ENCODE measurements around the gene RAB43.

RAB43 gene

GRCh38 chr3:129046037-129046731 lies 75.4 kb downstream of the RAB43 start:
- no peaks in the 10 kb centered on the region for H3K27me3 ChIP-seq (ENCODE audit: insufficient read depth, low read length)
- no peak overlapping the region for H3K4me3 ChIP-seq (ENCODE audit: low read depth, low read length)
- H3K79me1 ChIP-seq (ENCODE audit: low read length), result no peaks in the 10 kb centered on the region
- no peak overlapping the region for H3K27ac ChIP-seq (ENCODE audit: low read depth, low read length)
- H2BK12ac ChIP-seq (ENCODE audit: low read length), result no peak overlapping the region
- H3K79me2 ChIP-seq (ENCODE audit: control insufficient read depth, insufficient read depth, low read length, poor library complexity), result no peaks in the 10 kb centered on the region
- H2BK5ac ChIP-seq (ENCODE audit: low read depth, low read length, poor library complexity), result no peak overlapping the region
- H3K36me3 ChIP-seq (ENCODE audit: control insufficient read depth in 1 of 2, insufficient read depth in 2 of 2, low read length in 2 of 2), result no peaks in the 10 kb centered on the region
- peaks cover 8% of the 10 kb centered on the region for H3K9me3 ChIP-seq (ENCODE audit: insufficient read depth, low read depth, low read length)
- no peak overlapping the region for H3K23ac ChIP-seq (ENCODE audit: low read length)
- no peak overlapping the region for H2AFZ ChIP-seq (ENCODE audit: insufficient read depth, low read length, poor library complexity)
- no peak overlapping the region for H4K91ac ChIP-seq (ENCODE audit: low read depth, low read length)
- H4K8ac ChIP-seq (ENCODE audit: low read depth, low read length), result no peak overlapping the region
- no peak overlapping the region for H2BK120ac ChIP-seq (ENCODE audit: insufficient read depth, low read length, poor library complexity)
- no peak for DNase-seq
- H3K4ac ChIP-seq (ENCODE audit: low read depth, low read length), result no peak overlapping the region
- no peaks in the 10 kb centered on the region for H3K4me1 ChIP-seq (ENCODE audit: control insufficient read depth in 1 of 2, insufficient read depth in 2 of 2, low read length in 2 of 2)
- no CpG with 5 or more reads among the region's 67 CpGs for WGBS (ENCODE audit: extremely low coverage, insufficient coverage, insufficient read length)
- no peak overlapping the region for H3K18ac ChIP-seq (ENCODE audit: low read length)
- H3K9ac ChIP-seq (ENCODE audit: low read length), result no peak overlapping the region
- H3K4me2 ChIP-seq (ENCODE audit: low read length), result no peak overlapping the region
- H2AK5ac ChIP-seq (ENCODE audit: low read length), result no peak overlapping the region
- no peak overlapping the region for H3K14ac ChIP-seq (ENCODE audit: low read length)
- H4K12ac ChIP-seq (ENCODE audit: low read depth, low read length), result no peak overlapping the region

GRCh38 chr3:129045675-129046036 lies 75.9 kb downstream of the RAB43 start:
- no peak overlapping the region for H3K27ac ChIP-seq (ENCODE audit: low read depth, low read length)
- no peaks in the 10 kb centered on the region for H3K79me2 ChIP-seq (ENCODE audit: control insufficient read depth, insufficient read depth, low read length, poor library complexity)
- H3K4me1 ChIP-seq (ENCODE audit: control insufficient read depth in 1 of 2, insufficient read depth in 2 of 2, low read length in 2 of 2), result no peaks in the 10 kb centered on the region
- no peak overlapping the region for H4K8ac ChIP-seq (ENCODE audit: low read depth, low read length)
- H2AK5ac ChIP-seq (ENCODE audit: low read length), result no peak overlapping the region
- no peak overlapping the region for H3K4ac ChIP-seq (ENCODE audit: low read depth, low read length)
- no peak overlapping the region for H3K9ac ChIP-seq (ENCODE audit: low read length)
- DNase-seq, result peak in 1 of 2 donors; percentile 9
- H3K4me2 ChIP-seq (ENCODE audit: low read length), result no peak overlapping the region
- H3K9me3 ChIP-seq (ENCODE audit: insufficient read depth, low read depth, low read length), result peaks cover 8% of the 10 kb centered on the region
- H3K27me3 ChIP-seq (ENCODE audit: insufficient read depth, low read length), result no peaks in the 10 kb centered on the region
- H2BK120ac ChIP-seq (ENCODE audit: insufficient read depth, low read length, poor library complexity), result no peak overlapping the region
- H2BK12ac ChIP-seq (ENCODE audit: low read length), result no peak overlapping the region
- no peak overlapping the region for H3K18ac ChIP-seq (ENCODE audit: low read length)
- no peaks in the 10 kb centered on the region for H3K79me1 ChIP-seq (ENCODE audit: low read length)
- no peak overlapping the region for H4K12ac ChIP-seq (ENCODE audit: low read depth, low read length)
- H2BK5ac ChIP-seq (ENCODE audit: low read depth, low read length, poor library complexity), result no peak overlapping the region
- H3K14ac ChIP-seq (ENCODE audit: low read length), result no peak overlapping the region
- H4K91ac ChIP-seq (ENCODE audit: low read depth, low read length), result no peak overlapping the region
- no peaks in the 10 kb centered on the region for H3K36me3 ChIP-seq (ENCODE audit: control insufficient read depth in 1 of 2, insufficient read depth in 2 of 2, low read length in 2 of 2)
- no CpG with 5 or more reads among the region's 43 CpGs for WGBS (ENCODE audit: extremely low coverage, insufficient coverage, insufficient read length)
- no peak overlapping the region for H3K23ac ChIP-seq (ENCODE audit: low read length)
- H3K4me3 ChIP-seq (ENCODE audit: low read depth, low read length), result no peak overlapping the region
- no peak overlapping the region for H2AFZ ChIP-seq (ENCODE audit: insufficient read depth, low read length, poor library complexity)

GRCh38 chr3:129040579-129041300 lies 80.9 kb downstream of the RAB43 start:
- Histone ChIP-seq H4K8ac (ENCODE audit: low read depth, low read length) (no peak overlapping the region), H2BK120ac (ENCODE audit: insufficient read depth, low read length, poor library complexity) (no peak overlapping the region), H3K4ac (ENCODE audit: low read depth, low read length) (no peak overlapping the region), H3K79me2 (ENCODE audit: control insufficient read depth, insufficient read depth, low read length, poor library complexity) (no peaks in the 10 kb centered on the region), H3K14ac (ENCODE audit: low read length) (no peak overlapping the region), H2BK12ac (ENCODE audit: low read length) (no peak overlapping the region), H2AFZ (ENCODE audit: insufficient read depth, low read length, poor library complexity) (no peak overlapping the region), H3K27ac (ENCODE audit: low read depth, low read length) (no peak overlapping the region), H3K4me1 (ENCODE audit: control insufficient read depth in 1 of 2, insufficient read depth in 2 of 2, low read length in 2 of 2) (no peaks in the 10 kb centered on the region), H3K36me3 (ENCODE audit: control insufficient read depth in 1 of 2, insufficient read depth in 2 of 2, low read length in 2 of 2) (no peaks in the 10 kb centered on the region), H3K4me2 (ENCODE audit: low read length) (no peak overlapping the region), H3K27me3 (ENCODE audit: insufficient read depth, low read length) (no peaks in the 10 kb centered on the region), H3K23ac (ENCODE audit: low read length) (no peak overlapping the region), H2BK5ac (ENCODE audit: low read depth, low read length, poor library complexity) (no peak overlapping the region), H4K91ac (ENCODE audit: low read depth, low read length) (no peak overlapping the region), H3K9me3 (ENCODE audit: insufficient read depth, low read depth, low read length) (peaks cover 3% of the 10 kb centered on the region), H3K9ac (ENCODE audit: low read length) (no peak overlapping the region), H2AK5ac (ENCODE audit: low read length) (no peak overlapping the region), H4K12ac (ENCODE audit: low read depth, low read length) (no peak overlapping the region), H3K79me1 (ENCODE audit: low read length) (no peaks in the 10 kb centered on the region), H3K4me3 (ENCODE audit: low read depth, low read length) (no peak overlapping the region), H3K18ac (ENCODE audit: low read length) (no peak overlapping the region)
- no CpG with 5 or more reads among the region's 15 CpGs for WGBS (ENCODE audit: extremely low coverage, insufficient coverage, insufficient read length)
- DNase-seq, result no peak

GRCh38 chr3:129040039-129040336 lies 81.6 kb downstream of the RAB43 start:
- H4K8ac ChIP-seq (ENCODE audit: low read depth, low read length), result no peak overlapping the region
- H3K4me1 ChIP-seq (ENCODE audit: control insufficient read depth in 1 of 2, insufficient read depth in 2 of 2, low read length in 2 of 2), result no peaks in the 10 kb centered on the region
- no peak overlapping the region for H3K14ac ChIP-seq (ENCODE audit: low read length)
- no CpG with 5 or more reads among the region's 3 CpGs for WGBS (ENCODE audit: extremely low coverage, insufficient coverage, insufficient read length)
- DNase-seq, result no peak
- H3K27me3 ChIP-seq (ENCODE audit: insufficient read depth, low read length), result no peaks in the 10 kb centered on the region
- no peak overlapping the region for H3K23ac ChIP-seq (ENCODE audit: low read length)
- no peak overlapping the region for H2AK5ac ChIP-seq (ENCODE audit: low read length)
- no peaks in the 10 kb centered on the region for H3K79me1 ChIP-seq (ENCODE audit: low read length)
- no peak overlapping the region for H2BK5ac ChIP-seq (ENCODE audit: low read depth, low read length, poor library complexity)
- no peak overlapping the region for H4K91ac ChIP-seq (ENCODE audit: low read depth, low read length)
- no peak overlapping the region for H4K12ac ChIP-seq (ENCODE audit: low read depth, low read length)
- H2AFZ ChIP-seq (ENCODE audit: insufficient read depth, low read length, poor library complexity), result no peak overlapping the region
- no peak overlapping the region for H2BK12ac ChIP-seq (ENCODE audit: low read length)
- peaks cover 3% of the 10 kb centered on the region for H3K9me3 ChIP-seq (ENCODE audit: insufficient read depth, low read depth, low read length)
- H3K4me3 ChIP-seq (ENCODE audit: low read depth, low read length), result no peak overlapping the region
- no peaks in the 10 kb centered on the region for H3K79me2 ChIP-seq (ENCODE audit: control insufficient read depth, insufficient read depth, low read length, poor library complexity)
- no peak overlapping the region for H3K4ac ChIP-seq (ENCODE audit: low read depth, low read length)
- H3K9ac ChIP-seq (ENCODE audit: low read length), result no peak overlapping the region
- no peak overlapping the region for H3K4me2 ChIP-seq (ENCODE audit: low read length)
- no peak overlapping the region for H3K18ac ChIP-seq (ENCODE audit: low read length)
- H3K27ac ChIP-seq (ENCODE audit: low read depth, low read length), result no peak overlapping the region
- no peaks in the 10 kb centered on the region for H3K36me3 ChIP-seq (ENCODE audit: control insufficient read depth in 1 of 2, insufficient read depth in 2 of 2, low read length in 2 of 2)
- H2BK120ac ChIP-seq (ENCODE audit: insufficient read depth, low read length, poor library complexity), result no peak overlapping the region

Measured in trophoblast cell (in vitro differentiated cells and primary cell).